CD4-positive, alpha-beta T cell treated with Interleukin-6 at 100 ng/mL for 8 hours (primary cell): ENCODE results near the gene ZDHHC11B.
"Not testable (repeated sequence)": the region's sequence is repeated elsewhere in the genome, so short reads cannot be mapped to it uniquely, and the experiment has no call there.

Source experiments
- DNase-seq: peaks from one replicate; pipeline ENCODE4 v3.0.0-alpha.2; 2020; ENCODE audit warnings: mixed read lengths, low spot score

ZDHHC11B gene

GRCh38 chr5:715636-716035 is 68.9 kb downstream of the ZDHHC11B start:
- DNase-seq, result not testable (repeated sequence)

- DNase-seq, result not testable (repeated sequence)
These were observed 70.1 kb downstream of the ZDHHC11B start for GRCh38 chr5:714215-715118.

GRCh38 chr5:713686-714085 is 70.8 kb downstream of the ZDHHC11B start:
- DNase-seq, result not testable (repeated sequence)

- not testable (repeated sequence) for DNase-seq
These were observed 75.5 kb downstream of the ZDHHC11B start for GRCh38 chr5:708848-709517.

GRCh38 chr5:708374-708773 is 76.2 kb downstream of the ZDHHC11B start:
- not testable (repeated sequence) for DNase-seq

GRCh38 chr5:706127-706526 is 78.4 kb downstream of the ZDHHC11B start:
- not testable (repeated sequence) for DNase-seq

- DNase-seq, result not testable (repeated sequence)
These were observed 87.5 kb downstream of the ZDHHC11B start for GRCh38 chr5:696753-697702.

- not testable (repeated sequence) for DNase-seq
These were observed 88.3 kb downstream of the ZDHHC11B start for GRCh38 chr5:696191-696590.

GRCh38 chr5:695475-695874 is 89.1 kb downstream of the ZDHHC11B start:
- not testable (repeated sequence) for DNase-seq

GRCh38 chr5:694042-694431 is 90.5 kb downstream of the ZDHHC11B start:
- not testable (repeated sequence) for DNase-seq

GRCh38 chr5:693271-694041 is 91.1 kb downstream of the ZDHHC11B start, which contains the start of gene TPPP:
Gene TPPP (minus strand): TSS chr5:693352. CDS start chr5:678060, 15,292 bp downstream.
- DNase-seq, result peak; percentile 78

- not testable (repeated sequence) for DNase-seq
These were observed 91.9 kb downstream of the ZDHHC11B start for GRCh38 chr5:692529-693041.

GRCh38 chr5:691817-692528 is 92.6 kb downstream of the ZDHHC11B start:
- no peak for DNase-seq

- DNase-seq, result not testable (repeated sequence)
These were observed 93.5 kb downstream of the ZDHHC11B start for GRCh38 chr5:691049-691448.

GRCh38 chr5:690293-690692 is 94.2 kb downstream of the ZDHHC11B start:
- DNase-seq, result not testable (repeated sequence)

GRCh38 chr5:688348-689010 is 96.0 kb downstream of the ZDHHC11B start:
- DNase-seq, result not testable (repeated sequence)

GRCh38 chr5:686936-687335 is 97.6 kb downstream of the ZDHHC11B start:
- not testable (repeated sequence) for DNase-seq

GRCh38 chr5:686172-686523 is 98.4 kb downstream of the ZDHHC11B start:
- not testable (repeated sequence) for DNase-seq
